Trophoblast cell (in vitro differentiated cells and primary cell): Measurements from ENCODE around the gene CRYGN.

Experiments
- DNase-seq, 2 donors: peaks; one replicate each; pipeline ENCODE4 v3.0.0-alpha.2; 2016
- H2AFZ ChIP-seq: 2 replicates; pipeline ENCODE4 v1.6.1; 2013; ENCODE audit warnings: low read length, moderate library complexity, mild to moderate bottlenecking; ENCODE audit not compliant: insufficient read depth, poor library complexity
- H2AK5ac ChIP-seq: 2 replicates; pipeline ENCODE4 v1.6.1; 2013; ENCODE audit warnings: mild to moderate bottlenecking, low read length
- H2BK120ac ChIP-seq: 2 replicates; pipeline ENCODE4 v1.6.1; 2013; ENCODE audit warnings: low read length, mild to moderate bottlenecking, moderate library complexity; ENCODE audit not compliant: insufficient read depth, poor library complexity
- H2BK12ac ChIP-seq: 2 replicates; pipeline ENCODE4 v1.6.1; 2013; ENCODE audit warnings: mild to moderate bottlenecking, low read length, moderate library complexity
- H2BK5ac ChIP-seq: 2 replicates; pipeline ENCODE4 v1.6.1; 2013; ENCODE audit warnings: low read length, low read depth, moderate library complexity, mild to moderate bottlenecking; ENCODE audit not compliant: poor library complexity
- H3K14ac ChIP-seq: 2 replicates; pipeline ENCODE4 v1.6.1; 2013; ENCODE audit warnings: mild to moderate bottlenecking, low read length
- H3K18ac ChIP-seq: 2 replicates; pipeline ENCODE4 v1.6.1; 2013; ENCODE audit warnings: mild to moderate bottlenecking, low read length
- H3K23ac ChIP-seq: 2 replicates; pipeline ENCODE4 v1.6.1; 2013; ENCODE audit warnings: low read length
- H3K27ac ChIP-seq: 2 replicates; pipeline ENCODE4 v1.5.1; 2013; ENCODE audit warnings: low read depth, mild to moderate bottlenecking, inconsistent platforms, low read length, moderate library complexity
- H3K27me3 ChIP-seq: 2 replicates; pipeline ENCODE4 v1.6.1; 2013; ENCODE audit warnings: inconsistent platforms, mild to moderate bottlenecking, low read length, moderate library complexity; ENCODE audit not compliant: insufficient read depth
- H3K36me3 ChIP-seq, 2 experiments: 1 replicate in 1 of 2; 2 replicates in 1 of 2; pipeline ENCODE4 v1.6.1; 2013; ENCODE audit warnings: low read length in 2 of 2, mild to moderate bottlenecking in 2 of 2, moderate library complexity in 1 of 2; ENCODE audit not compliant: insufficient read depth in 2 of 2, control insufficient read depth in 1 of 2
- H3K4ac ChIP-seq: 2 replicates; pipeline ENCODE4 v1.6.1; 2013; ENCODE audit warnings: low read depth, mild to moderate bottlenecking, low read length, moderate library complexity
- H3K4me1 ChIP-seq, 2 experiments: 1 replicate in 1 of 2; 2 replicates in 1 of 2; pipeline ENCODE4 v1.6.1; 2013; ENCODE audit warnings: low read length in 2 of 2, mild to moderate bottlenecking in 2 of 2, moderate library complexity in 1 of 2; ENCODE audit not compliant: insufficient read depth in 2 of 2, control insufficient read depth in 1 of 2
- H3K4me2 ChIP-seq: 2 replicates; pipeline ENCODE4 v1.6.1; 2013; ENCODE audit warnings: inconsistent platforms, mild to moderate bottlenecking, low read length, moderate library complexity
- H3K4me3 ChIP-seq: 2 replicates; pipeline ENCODE4 v1.5.1; 2013; ENCODE audit warnings: mild to moderate bottlenecking, low read depth, low read length, inconsistent platforms
- H3K79me1 ChIP-seq: one replicate; pipeline ENCODE4 v1.6.1; 2013; ENCODE audit warnings: low read length
- H3K79me2 ChIP-seq: 2 replicates; pipeline ENCODE4 v1.6.1; 2013; ENCODE audit warnings: low read length, mild to moderate bottlenecking; ENCODE audit not compliant: control insufficient read depth, insufficient read depth, poor library complexity
- H3K9ac ChIP-seq: 2 replicates; pipeline ENCODE4 v1.6.1; 2013; ENCODE audit warnings: mild to moderate bottlenecking, low read length
- H3K9me3 ChIP-seq: 2 replicates; pipeline ENCODE4 v1.6.1; 2013; ENCODE audit warnings: low read depth, mild to moderate bottlenecking, control low read depth, inconsistent platforms, low read length; ENCODE audit not compliant: insufficient read depth
- H4K12ac ChIP-seq: 2 replicates; pipeline ENCODE4 v1.6.1; 2013; ENCODE audit warnings: low read depth, mild to moderate bottlenecking, low read length, moderate library complexity
- H4K8ac ChIP-seq: 2 replicates; pipeline ENCODE4 v1.6.1; 2013; ENCODE audit warnings: low read depth, mild to moderate bottlenecking, low read length, moderate library complexity
- H4K91ac ChIP-seq: one replicate; pipeline ENCODE4 v1.6.1; 2013; ENCODE audit warnings: low read depth, mild to moderate bottlenecking, low read length, moderate library complexity
- WGBS: extraction: QIAGEN DNeasy Blood & Tissue Kit; methylation state at CpG from one replicate; pipeline ENCODE4 v1.1.7; 2013; ENCODE audit warnings: missing lambda C conversion rate; ENCODE audit not compliant: insufficient read length, insufficient coverage; ENCODE audit errors: extremely low coverage; 5-methylcytosine and 5-hydroxymethylcytosine counted together

The CRYGN gene

GRCh38 chr7:151461942-151462230 lies 21.9 kb upstream of the CRYGN start:
- no peak overlapping the region for H3K27ac ChIP-seq
- H3K14ac ChIP-seq = no peak overlapping the region
- no peak overlapping the region for H2BK12ac ChIP-seq
- H3K23ac ChIP-seq = no peak overlapping the region
- no CpG with 5 or more reads among the region's 4 CpGs for WGBS
- H3K79me2 ChIP-seq = no peaks in the 10 kb centered on the region
- H3K4ac ChIP-seq = no peak overlapping the region
- no peaks in the 10 kb centered on the region for H3K79me1 ChIP-seq
- no peak overlapping the region for H2AK5ac ChIP-seq
- no peak overlapping the region for H2AFZ ChIP-seq
- H3K4me2 ChIP-seq = no peak overlapping the region
- H3K9me3 ChIP-seq = peaks cover 3% of the 10 kb centered on the region
- H2BK120ac ChIP-seq = no peak overlapping the region
- H3K9ac ChIP-seq = no peak overlapping the region
- no peak overlapping the region for H2BK5ac ChIP-seq
- H3K4me3 ChIP-seq = no peak overlapping the region
- H3K27me3 ChIP-seq = no peaks in the 10 kb centered on the region
- peaks cover 14 to 19% of the 10 kb centered on the region in 2 experiments for H3K36me3 ChIP-seq
- no peak overlapping the region for H3K18ac ChIP-seq
- no peak overlapping the region for H4K91ac ChIP-seq
- H3K4me1 ChIP-seq = peaks cover 12 to 20% of the 10 kb centered on the region in 2 experiments
- DNase-seq = no peak
- no peak overlapping the region for H4K12ac ChIP-seq
- no peak overlapping the region for H4K8ac ChIP-seq

DNA sequence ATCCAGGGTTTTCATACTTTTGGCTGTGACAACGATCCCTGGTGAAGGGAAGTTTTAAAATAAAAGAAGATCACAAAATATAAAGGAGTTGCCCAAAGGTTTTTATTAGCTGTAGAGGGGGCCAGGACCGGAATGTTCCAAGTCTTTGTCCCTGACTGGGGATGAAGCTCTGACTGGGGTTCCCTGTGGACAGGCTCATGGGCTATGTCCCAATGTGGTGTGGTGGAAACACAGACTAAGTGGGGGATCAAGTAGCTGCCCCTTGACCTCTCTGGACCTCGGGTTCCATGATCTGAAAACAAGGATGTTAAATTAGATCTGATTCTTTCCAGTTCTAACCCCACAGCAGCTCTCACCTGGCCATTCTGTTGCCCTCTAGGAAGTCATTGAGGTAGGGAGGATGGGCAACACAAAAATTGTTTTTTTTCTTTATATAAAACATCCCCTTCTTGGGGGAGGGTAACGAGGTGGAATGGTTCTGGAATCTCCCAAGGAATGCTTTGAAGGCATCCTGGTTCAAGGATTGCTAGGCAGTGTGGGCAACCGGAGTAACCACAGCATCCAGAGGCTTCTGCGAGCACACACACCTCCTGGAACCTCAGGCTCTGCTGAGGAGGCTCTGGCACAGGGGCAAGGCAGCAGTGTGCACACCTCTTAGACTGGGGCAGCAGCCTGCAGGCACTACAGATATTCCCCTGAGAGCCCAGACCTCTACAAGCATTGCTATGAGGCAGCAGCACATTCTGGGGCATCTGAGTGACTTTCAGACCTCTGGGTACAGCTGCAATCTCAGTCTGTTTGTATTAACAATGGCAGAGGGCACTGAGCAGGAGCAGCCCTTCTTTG lies 21.4 kb upstream of the CRYGN start:
- peaks cover 12 to 20% of the 10 kb centered on the region in 2 experiments for H3K4me1 ChIP-seq
- H3K79me1 ChIP-seq = no peaks in the 10 kb centered on the region
- no peak overlapping the region for H2BK12ac ChIP-seq
- no peak overlapping the region for H2BK120ac ChIP-seq
- H4K12ac ChIP-seq = no peak overlapping the region
- peaks cover 13 to 17% of the 10 kb centered on the region in 2 experiments for H3K36me3 ChIP-seq
- no CpG with 5 or more reads among the region's 6 CpGs for whole genome bisulfite sequencing
- H3K27ac ChIP-seq = no peak overlapping the region
- H2BK5ac ChIP-seq = no peak overlapping the region
- H3K4me3 ChIP-seq = no peak overlapping the region
- H3K23ac ChIP-seq = no peak overlapping the region
- no peak overlapping the region for H2AFZ ChIP-seq
- H3K27me3 ChIP-seq = no peaks in the 10 kb centered on the region
- H4K91ac ChIP-seq = no peak overlapping the region
- no peak for DNase-seq
- H2AK5ac ChIP-seq = no peak overlapping the region
- peaks cover 3% of the 10 kb centered on the region for H3K9me3 ChIP-seq
- no peak overlapping the region for H3K4ac ChIP-seq
- H3K14ac ChIP-seq = no peak overlapping the region
- H3K9ac ChIP-seq = no peak overlapping the region
- no peaks in the 10 kb centered on the region for H3K79me2 ChIP-seq
- no peak overlapping the region for H3K18ac ChIP-seq
- no peak overlapping the region for H3K4me2 ChIP-seq
- H4K8ac ChIP-seq = no peak overlapping the region

DNA sequence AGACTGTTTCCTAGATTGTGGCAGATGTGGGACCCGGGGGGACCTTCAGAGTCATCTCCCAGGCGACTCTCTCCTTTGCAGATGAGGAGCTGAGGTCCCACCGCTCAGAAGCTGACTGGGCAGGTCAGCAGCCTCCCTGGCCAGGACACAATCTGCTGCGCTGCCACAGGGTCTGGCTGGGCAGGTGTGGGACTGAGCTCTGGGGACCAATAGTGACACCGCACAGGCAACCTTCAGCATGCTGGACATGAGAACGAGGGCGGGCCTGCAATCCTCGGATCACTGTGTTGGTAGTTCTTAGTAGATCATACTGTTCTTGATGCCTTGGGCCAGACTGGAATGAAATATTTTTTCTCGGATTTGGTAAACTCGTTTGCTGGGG lies 20.5 kb upstream of the CRYGN start:
- no peak overlapping the region for H2AFZ ChIP-seq
- peaks cover 12 to 20% of the 10 kb centered on the region in 2 experiments for H3K4me1 ChIP-seq
- peak overlapping the region; percentile 39 for H3K27ac ChIP-seq
- H2BK120ac ChIP-seq = no peak overlapping the region
- H3K27me3 ChIP-seq = no peaks in the 10 kb centered on the region
- H3K9ac ChIP-seq = no peak overlapping the region
- no peak overlapping the region for H2AK5ac ChIP-seq
- H3K79me2 ChIP-seq = no peaks in the 10 kb centered on the region
- no peak overlapping the region for H3K4ac ChIP-seq
- no peak overlapping the region for H3K14ac ChIP-seq
- peaks cover 9 to 11% of the 10 kb centered on the region in 2 experiments for H3K36me3 ChIP-seq
- H3K9me3 ChIP-seq = peaks cover 3% of the 10 kb centered on the region
- H3K4me3 ChIP-seq = no peak overlapping the region
- H3K23ac ChIP-seq = no peak overlapping the region
- no peak overlapping the region for H4K91ac ChIP-seq
- H3K4me2 ChIP-seq = peak overlapping the region; percentile 46
- no peak overlapping the region for H4K8ac ChIP-seq
- no peaks in the 10 kb centered on the region for H3K79me1 ChIP-seq
- no peak overlapping the region for H2BK5ac ChIP-seq
- no CpG with 5 or more reads among the region's 10 CpGs for WGBS
- no peak overlapping the region for H3K18ac ChIP-seq
- peak overlapping the region; percentile 21 for H2BK12ac ChIP-seq
- DNase-seq = peak in 1 of 2 donors; percentile 27
- no peak overlapping the region for H4K12ac ChIP-seq

- Histone ChIP-seq H2BK120ac (no peak overlapping the region), H2AFZ (no peak overlapping the region), H3K4ac (no peak overlapping the region), H3K27ac (peak overlapping the region; percentile 39), H3K18ac (no peak overlapping the region), H3K36me3 (peaks cover 5 to 6% of the 10 kb centered on the region in 2 experiments), H4K8ac (no peak overlapping the region), H3K9me3 (peaks cover 3% of the 10 kb centered on the region), H4K91ac (no peak overlapping the region), H3K14ac (no peak overlapping the region), H3K4me1 (peaks cover 12 to 20% of the 10 kb centered on the region in 2 experiments), H3K79me1 (no peaks in the 10 kb centered on the region), H3K23ac (no peak overlapping the region), H2BK12ac (no peak overlapping the region), H3K9ac (no peak overlapping the region), H4K12ac (no peak overlapping the region), H3K4me3 (no peak overlapping the region), H3K4me2 (peak overlapping the region; percentile 46), H2AK5ac (no peak overlapping the region), H3K79me2 (no peaks in the 10 kb centered on the region), H2BK5ac (no peak overlapping the region), H3K27me3 (no peaks in the 10 kb centered on the region)
- WGBS = no CpG with 5 or more reads among the region's 25 CpGs
- DNase-seq = peak; percentile 50 to 65
These were observed 20.0 kb upstream of the CRYGN start for GRCh38 chr7:151459726-151460473.
